Measurements from ENCODE around the gene USPL1.

GRCh38 chr13:30633861-30634260 lies 16.1 kb downstream of the USPL1 start:
- TF ChIP-seq ZNF747 (tag by site-specific recombination; IDR thresholded peaks at IDR 0.05): no peak
- TF ChIP-seq, protein P1, sequence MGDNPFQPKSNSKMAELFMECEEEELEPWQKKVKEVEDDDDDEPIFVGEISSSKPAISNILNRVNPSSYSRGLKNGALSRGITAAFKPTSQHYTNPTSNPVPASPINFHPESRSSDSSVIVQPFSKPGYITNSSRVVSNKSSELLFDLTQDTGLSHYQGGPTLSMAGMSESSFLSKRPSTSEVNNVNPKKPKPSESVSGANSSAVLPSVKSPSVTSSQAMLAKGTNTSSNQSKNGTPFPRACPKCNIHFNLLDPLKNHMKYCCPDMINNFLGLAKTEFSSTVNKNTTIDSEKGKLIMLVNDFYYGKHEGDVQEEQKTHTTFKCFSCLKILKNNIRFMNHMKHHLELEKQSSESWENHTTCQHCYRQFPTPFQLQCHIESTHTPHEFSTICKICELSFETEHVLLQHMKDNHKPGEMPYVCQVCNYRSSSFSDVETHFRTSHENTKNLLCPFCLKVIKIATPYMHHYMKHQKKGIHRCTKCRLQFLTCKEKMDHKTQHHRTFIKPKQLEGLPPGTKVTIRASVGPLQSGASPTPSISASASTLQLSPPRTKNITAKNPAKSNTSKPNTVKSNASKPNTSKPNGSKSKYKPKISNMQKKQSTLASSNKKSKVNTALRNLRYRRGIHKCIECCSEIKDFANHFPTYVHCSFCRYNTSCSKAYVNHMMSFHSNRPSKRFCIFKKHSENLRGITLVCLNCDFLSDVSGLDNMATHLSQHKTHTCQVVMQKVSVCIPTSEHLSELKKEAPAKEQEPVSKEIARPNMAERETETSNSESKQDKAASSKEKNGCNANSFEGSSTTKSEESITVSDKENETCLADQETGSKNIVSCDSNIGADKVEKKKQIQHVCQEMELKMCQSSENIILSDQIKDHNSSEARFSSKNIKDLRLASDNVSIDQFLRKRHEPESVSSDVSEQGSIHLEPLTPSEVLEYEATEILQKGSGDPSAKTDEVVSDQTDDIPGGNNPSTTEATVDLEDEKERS (tag by site-specific recombination; IDR thresholded peaks at IDR 0.05): no peak
- TF ChIP-seq REST (tag by site-specific recombination; IDR thresholded peaks at IDR 0.05): no peak
- no peak for TF ChIP-seq ZNF580 (tag by site-specific recombination; IDR thresholded peaks at IDR 0.05)
- TF ChIP-seq ZNF202 (tag by site-specific recombination; IDR thresholded peaks at IDR 0.05; ENCODE audit: borderline replicate concordance): no peak
- TF ChIP-seq, protein P2, sequence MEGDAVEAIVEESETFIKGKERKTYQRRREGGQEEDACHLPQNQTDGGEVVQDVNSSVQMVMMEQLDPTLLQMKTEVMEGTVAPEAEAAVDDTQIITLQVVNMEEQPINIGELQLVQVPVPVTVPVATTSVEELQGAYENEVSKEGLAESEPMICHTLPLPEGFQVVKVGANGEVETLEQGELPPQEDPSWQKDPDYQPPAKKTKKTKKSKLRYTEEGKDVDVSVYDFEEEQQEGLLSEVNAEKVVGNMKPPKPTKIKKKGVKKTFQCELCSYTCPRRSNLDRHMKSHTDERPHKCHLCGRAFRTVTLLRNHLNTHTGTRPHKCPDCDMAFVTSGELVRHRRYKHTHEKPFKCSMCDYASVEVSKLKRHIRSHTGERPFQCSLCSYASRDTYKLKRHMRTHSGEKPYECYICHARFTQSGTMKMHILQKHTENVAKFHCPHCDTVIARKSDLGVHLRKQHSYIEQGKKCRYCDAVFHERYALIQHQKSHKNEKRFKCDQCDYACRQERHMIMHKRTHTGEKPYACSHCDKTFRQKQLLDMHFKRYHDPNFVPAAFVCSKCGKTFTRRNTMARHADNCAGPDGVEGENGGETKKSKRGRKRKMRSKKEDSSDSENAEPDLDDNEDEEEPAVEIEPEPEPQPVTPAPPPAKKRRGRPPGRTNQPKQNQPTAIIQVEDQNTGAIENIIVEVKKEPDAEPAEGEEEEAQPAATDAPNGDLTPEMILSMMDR (tag by site-specific recombination; IDR thresholded peaks at IDR 0.05): no peak
- TF ChIP-seq ZNF174 (tag by site-specific recombination; IDR thresholded peaks at IDR 0.05): no peak
- no peak for TF ChIP-seq ZNF416 (tag by site-specific recombination; IDR thresholded peaks at IDR 0.05)
- TF ChIP-seq, protein P3, sequence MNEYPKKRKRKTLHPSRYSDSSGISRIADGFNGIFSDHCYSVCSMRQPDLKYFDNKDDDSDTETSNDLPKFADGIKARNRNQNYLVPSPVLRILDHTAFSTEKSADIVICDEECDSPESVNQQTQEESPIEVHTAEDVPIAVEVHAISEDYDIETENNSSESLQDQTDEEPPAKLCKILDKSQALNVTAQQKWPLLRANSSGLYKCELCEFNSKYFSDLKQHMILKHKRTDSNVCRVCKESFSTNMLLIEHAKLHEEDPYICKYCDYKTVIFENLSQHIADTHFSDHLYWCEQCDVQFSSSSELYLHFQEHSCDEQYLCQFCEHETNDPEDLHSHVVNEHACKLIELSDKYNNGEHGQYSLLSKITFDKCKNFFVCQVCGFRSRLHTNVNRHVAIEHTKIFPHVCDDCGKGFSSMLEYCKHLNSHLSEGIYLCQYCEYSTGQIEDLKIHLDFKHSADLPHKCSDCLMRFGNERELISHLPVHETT (tag by site-specific recombination; IDR thresholded peaks at IDR 0.05): no peak
- no peak for TF ChIP-seq PRDM10 (tag by site-specific recombination; IDR thresholded peaks at IDR 0.05)
